HepG2 (cell line): Measurements from ENCODE around the gene ACTN3. TPM values are rescaled to one million over a fixed set of nuclear protein-coding genes. Genes with fewer than 3 reads are reported as not detected.
A peak's percentile ranks its signal among the peaks of the same experiment; 100 is the strongest.

Source experiments
- ATAC-seq: fragments of 200-7000 bp; cut with Tn5 transposase; 3 replicates; pipeline ENCODE4 v1.9.1; 2020; ENCODE audit warnings: mild to moderate bottlenecking, moderate library complexity
- BruUV-seq: library from RNA; stranded (reverse); fragments of 400-500 nt; replicated peaks from 2 replicates; lab custom pipeline; 2021; lab: Mats Ljungman, UMichigan
- CTCF ChIA-PET: fragments of 300-600 bp; formaldehyde crosslinking; extraction: SDS; loops from one replicate; lab custom pipeline; 2021; ENCODE audit warnings: low total read pairs, inconsistent platforms, low intra/inter-chr PET ratio; lab: Yijun Ruan, JAX
- POLR2A ChIA-PET: fragments of 350-600 bp; sonication (Branson Sonifier 250); formaldehyde crosslinking; loops from one replicate; lab custom pipeline; 2020; ENCODE audit warnings: antibody characterized with exemption, inconsistent platforms; lab: Yijun Ruan, JAX
- DNase-seq: peaks from one replicate; pipeline ENCODE4 v3.0.0-alpha.2; 2015; ENCODE audit warnings: low spot score
- FAIRE-seq: peaks from 3 replicates; lab custom pipeline; 2011; peaks lifted over from hg19 to GRCh38; lab: Jason Lieb, UNC
- H2AFZ ChIP-seq: one replicate; pipeline ENCODE4 v1.6.1; 2011; ENCODE audit warnings: low read length, inconsistent platforms
- H3K27ac ChIP-seq: fragments of 300-600 bp; 3 replicates; pipeline ENCODE4 v1.8.0; 2011; ENCODE audit warnings: mixed run types, mild to moderate bottlenecking, mixed read lengths, low read length, inconsistent platforms; ENCODE audit not compliant: insufficient read depth; ENCODE audit errors: extremely low read length
- H3K27me3 ChIP-seq, 2 experiments: fragments of 200-600 bp in 1 of 2; 2 replicates in 1 of 2; 3 replicates in 1 of 2; pipeline versions ENCODE4 v1.6.0 to v1.8.0; 2011; ENCODE audit warnings: low read length in 2 of 2, mild to moderate bottlenecking in 2 of 2, moderate library complexity in 2 of 2, inconsistent platforms in 1 of 2; ENCODE audit not compliant: insufficient read depth in 2 of 2, control insufficient read depth in 1 of 2
- H3K36me3 ChIP-seq, 2 experiments: fragments of 200-600 bp in 1 of 2; replicated peaks in 1 of 2; 2 replicates in 1 of 2; 3 replicates in 1 of 2; pipeline versions ENCODE4 v1.5.1 to v1.8.0; 2011; ENCODE audit warnings: low read length in 2 of 2, inconsistent platforms in 1 of 2; ENCODE audit not compliant: insufficient read depth in 2 of 2, control insufficient read depth in 1 of 2
- H3K4me1 ChIP-seq: 2 replicates; pipeline ENCODE4 v1.5.1; 2012; ENCODE audit warnings: low read length, inconsistent platforms; ENCODE audit not compliant: insufficient read depth
- H3K4me2 ChIP-seq: 2 replicates; pipeline ENCODE4 v1.6.0; 2011; ENCODE audit warnings: low read depth, low read length, inconsistent platforms
- H3K4me3 ChIP-seq, 3 experiments: fragments of 200-600 bp in 1 of 3; sonication (generic), shearing (Covaris generic) in 1 of 3; replicated peaks in 1 of 3; 2 replicates each; pipeline ENCODE4 v1.5.1; 2011 to 2016; ENCODE audit warnings: low read length in 3 of 3, inconsistent platforms in 2 of 3, low read depth in 2 of 3, mild to moderate bottlenecking in 2 of 3, control low read depth in 1 of 3, mixed read lengths in 1 of 3; ENCODE audit not compliant: insufficient read depth in 1 of 3
- H3K79me2 ChIP-seq: one replicate; pipeline ENCODE4 v1.6.1; 2011; ENCODE audit warnings: low read length, inconsistent platforms; ENCODE audit not compliant: insufficient read depth
- H3K9ac ChIP-seq: 2 replicates; pipeline ENCODE4 v1.6.0; 2011; ENCODE audit warnings: mild to moderate bottlenecking, low read depth, low read length, inconsistent platforms; ENCODE audit not compliant: insufficient read depth
- H3K9me3 ChIP-seq: 2 replicates; pipeline ENCODE4 v1.5.1; 2012; ENCODE audit warnings: mild to moderate bottlenecking, low read length
- H4K20me1 ChIP-seq: 2 replicates; pipeline ENCODE4 v1.6.0; 2011; ENCODE audit warnings: inconsistent platforms, mild to moderate bottlenecking, low read length, moderate library complexity; ENCODE audit not compliant: insufficient read depth
- CEBPB ChIP-seq: IDR thresholded peaks from 2 replicates; pipeline ENCODE4 v1.6.1; 2011; ENCODE audit warnings: low read depth, low read length, improper control_type of control experiment, borderline replicate concordance
- HNRNPL ChIP-seq: fragments of 200-400 bp; formaldehyde crosslinking; IDR thresholded peaks from 2 replicates; pipeline ENCODE4 v1.6.1; 2017; ENCODE audit warnings: mild to moderate bottlenecking, low read depth, low read length
- KLF12 ChIP-seq: sonication (generic); formaldehyde crosslinking; IDR thresholded peaks from 2 replicates; pipeline ENCODE4 v1.4.0; 2020; ENCODE audit warnings: missing genetic modification reagents, borderline replicate concordance
- MAFK ChIP-seq, 2 experiments: IDR thresholded peaks in 1 of 2; conservative IDR thresholded peaks in 1 of 2; 2 replicates each; pipeline ENCODE4 v1.6.1; 2011; ENCODE audit warnings: improper control_type of control experiment in 2 of 2, low read length in 2 of 2
- MYNN ChIP-seq: sonication (generic); formaldehyde crosslinking; IDR thresholded peaks from 2 replicates; pipeline ENCODE4 v1.4.0; 2020; ENCODE audit warnings: mild to moderate bottlenecking, low read depth, missing genetic modification reagents
- PATZ1 ChIP-seq: sonication (generic); formaldehyde crosslinking; IDR thresholded peaks from 2 replicates; pipeline ENCODE4 v1.4.0; 2020; ENCODE audit warnings: missing genetic modification reagents
- SMAD9 ChIP-seq: sonication (generic); formaldehyde crosslinking; IDR thresholded peaks from 2 replicates; pipeline ENCODE4 v1.5.1; 2020; ENCODE audit warnings: mild to moderate bottlenecking, missing genetic modification reagents
- YY1 ChIP-seq: IDR thresholded peaks from 2 replicates; pipeline ENCODE4 v1.6.1; 2011; ENCODE audit warnings: low read length, low read depth, moderate library complexity, mild to moderate bottlenecking; ENCODE audit not compliant: insufficient read depth, insufficient replicate concordance
- ZBTB38 ChIP-seq: sonication (generic); formaldehyde crosslinking; IDR thresholded peaks from 2 replicates; pipeline ENCODE4 v1.5.1; 2020; ENCODE audit warnings: mild to moderate bottlenecking, missing genetic modification reagents
- ZNF280B ChIP-seq: sonication (generic); formaldehyde crosslinking; IDR thresholded peaks from 2 replicates; pipeline ENCODE4 v1.5.0; 2020; ENCODE audit warnings: missing genetic modification reagents, mild to moderate bottlenecking, borderline replicate concordance
- ZNF484 ChIP-seq: sonication (generic); formaldehyde crosslinking; IDR thresholded peaks from 2 replicates; pipeline ENCODE4 v1.5.1; 2020; ENCODE audit warnings: mild to moderate bottlenecking, low read depth, missing genetic modification reagents, borderline replicate concordance
- ZNF547 ChIP-seq: sonication (generic); formaldehyde crosslinking; IDR thresholded peaks from 2 replicates; pipeline ENCODE4 v1.5.1; 2020; ENCODE audit warnings: mild to moderate bottlenecking, missing genetic modification reagents
- ZNF644 ChIP-seq: IDR thresholded peaks from 2 replicates; pipeline ENCODE4 v1.6.1; 2016; ENCODE audit warnings: low read depth
- ZNF749 ChIP-seq: sonication (generic); formaldehyde crosslinking; IDR thresholded peaks from 2 replicates; pipeline ENCODE4 v1.8.0; 2022; ENCODE audit warnings: mild to moderate bottlenecking, missing genetic modification reagents, moderate library complexity, borderline replicate concordance
- ZNF816 ChIP-seq: sonication (generic); formaldehyde crosslinking; IDR thresholded peaks from 2 replicates; pipeline ENCODE4 v1.8.0; 2022; ENCODE audit warnings: missing genetic modification reagents, mild to moderate bottlenecking, borderline replicate concordance
- WGBS: methylation state at CpG from one replicate; pipeline ENCODE4 v1.1.6; 2017; ENCODE audit warnings: low lambda C conversion rate; 5-methylcytosine and 5-hydroxymethylcytosine counted together
- in situ Hi-C: cut with HindIII; loops from 2 replicates; pipeline ENCODE4 v1.10.0; 2017; ENCODE audit warnings: low pct_unique_long_range_greater_than_20kb; ENCODE audit not compliant: extremely low pct_ligation_motif_present
- intact Hi-C: fragments of 100-400 bp; cut with micrococcal nuclease; formaldehyde crosslinking; loops from one replicate; pipeline ENCODE4 v1.10.0; 2022; ENCODE audit not compliant: unreplicated experiment
- polyA plus RNA-seq, 8 experiments: library from polyadenylated mRNA; depleted of rRNA in 3 of 8; stranded (reverse) in 7 of 8; unstranded in 1 of 8; fragments of >200 nt; fragmentation: Illumina TruSeq in 4 of 8; extraction: Trizol in 4 of 8; gene quantifications; 2 replicates each; pipeline versions ENCODE4 v1.2.1 to v1.2.3, GENCODE V29; 2011 to 2016; ENCODE audit warnings: low read depth in 4 of 8, missing spikeins in 1 of 8, mixed read lengths in 1 of 8; ENCODE audit not compliant: insufficient read depth in 1 of 8
- total RNA-seq, 5 experiments: library from RNA; depleted of rRNA; stranded (reverse); fragments of >200 nt; fragmentation: Illumina TruSeq; extraction: Trizol; gene quantifications; 2 replicates each; pipeline ENCODE4 v1.2.3, GENCODE V29; 2016; ENCODE audit warnings: low read depth in 1 of 5

ACTN3 gene
- total and polyA plus RNA-seq, 2 of the 13 experiments (the other 11 are each of a cell fraction or from before 2014, with no cell fraction given): 0.04 to 0.09 TPM

GRCh38 chr11:66509131-66509561 lies 37.6 kb upstream of the ACTN3 start (continued):
- TF ChIP-seq SMAD9: no peak
- TF ChIP-seq CEBPB: peak; percentile 22; the same call in 1 of the 2 replicates
- TF ChIP-seq YY1: no peak
- peak; percentile 50 to 57; a peak in 3 of 4 replicates for TF ChIP-seq MAFK (conservative IDR thresholded peaks at IDR 0.05 in 1 of 2, IDR thresholded peaks at IDR 0.05 in 1 of 2; ENCODE audit: low read length in 2 of 2)
- peak; percentile 48; the same call in 1 of the 2 replicates for TF ChIP-seq ZBTB38 (CRISPR knock-in tag)

GRCh38 chr11:66510271-66510989 lies 36.3 kb upstream of the ACTN3 start, which contains the start of gene BBS1:
Gene BBS1, plus strand, starts transcription at chr11:66510635. Its CDS starts 25 bp downstream, at chr11:66510660.
- 17% methylated on average over 5 of the region's 31 CpGs for WGBS
- H3K36me3 ChIP-seq: peaks cover 3 to 6% of the 10 kb centered on the region in 2 experiments; a peak in 1 of 5 replicates
- peaks cover 10% of the 10 kb centered on the region for H3K79me2 ChIP-seq
- CTCF ChIA-PET: no interaction called here
- no peaks in the 10 kb centered on the region for H4K20me1 ChIP-seq
- no peaks in the 10 kb centered on the region for H3K9me3 ChIP-seq
- peak within 1 kb of the TSS; percentile 94 for H2AFZ ChIP-seq
- H3K9ac ChIP-seq: peak within 1 kb of the TSS; percentile 75
- BruUV-seq: no TSS peak
- peak within 1 kb of the TSS; percentile 74 for H3K4me2 ChIP-seq
- POLR2A ChIA-PET: interaction anchor here (0.7 to 3.7 kb wide), 9 partner anchors 30 to 333 kb away, joined by 3 to 34 read pairs (median 5); partner anchors contain the start of genes DPP3, MRPL11, PELI3 and RBM14
- intact Hi-C loops: no loop called here
- no peaks in the 10 kb centered on the region; a peak in 1 of 5 replicates for H3K27me3 ChIP-seq
- in situ Hi-C loops: no loop called here
- peaks cover 33% of the 10 kb centered on the region for H3K4me1 ChIP-seq
- H3K4me3 ChIP-seq: peak within 1 kb of the TSS; percentile 68 to 95 (median 70)
- peak; percentile 96 for ATAC-seq
- FAIRE-seq: peak; percentile 53
- peak within 1 kb of the TSS; percentile 76 for H3K27ac ChIP-seq
- peak; percentile 63 for DNase-seq
- peak; percentile 67; the same call in 1 of the 2 replicates for TF ChIP-seq ZNF280B (CRISPR knock-in tag)
- 0 out of 2 replicates have a peak, but pooled peaks have one; percentile 31 for TF ChIP-seq HNRNPL
- TF ChIP-seq MYNN (CRISPR knock-in tag): no peak
- TF ChIP-seq ZNF644: no peak
- peak; percentile 100 for TF ChIP-seq KLF12 (CRISPR knock-in tag)
- 0 out of 2 replicates have a peak, but pooled peaks have one; percentile 30 for TF ChIP-seq PATZ1 (CRISPR knock-in tag)
- TF ChIP-seq ZNF749: no peak
- TF ChIP-seq ZNF816: peak; percentile 79; the same call in 1 of the 2 replicates
- no peak for TF ChIP-seq ZNF547 (CRISPR knock-in tag)
- no peak for TF ChIP-seq ZNF484 (CRISPR knock-in tag)
